Muscle layer of duodenum (tissue), 2 donors: ENCODE results near the gene SLC1A2.

ENCODE experiments used
- H3K27ac ChIP-seq: one replicate; pipeline ENCODE4 v1.7.0; 2013; ENCODE audit warnings: mild to moderate bottlenecking, low read length
- H3K27me3 ChIP-seq: one replicate; pipeline ENCODE4 v1.7.0; 2013; ENCODE audit warnings: low read depth, mild to moderate bottlenecking, control low read depth, low read length
- H3K36me3 ChIP-seq, 2 donors: one replicate each; pipeline ENCODE4 v1.7.0; 2013; ENCODE audit warnings: low read length in 2 of 2, control low read depth in 1 of 2, mild to moderate bottlenecking in 1 of 2; ENCODE audit not compliant: insufficient read depth in 2 of 2, control insufficient read depth in 1 of 2
- H3K4me1 ChIP-seq, 2 donors: one replicate each; pipeline ENCODE4 v1.7.0; 2013; ENCODE audit warnings: low read length in 2 of 2, mild to moderate bottlenecking in 2 of 2, control low read depth in 1 of 2, moderate library complexity in 1 of 2; ENCODE audit not compliant: insufficient read depth in 2 of 2, control insufficient read depth in 1 of 2
- H3K4me3 ChIP-seq, 2 donors: one replicate each; pipeline ENCODE4 v1.7.0; 2013; ENCODE audit warnings: low read length in 2 of 2, low read depth in 1 of 2, mild to moderate bottlenecking in 1 of 2
- H3K9me3 ChIP-seq, 2 donors: one replicate each; pipeline ENCODE4 v1.7.0; 2013; ENCODE audit warnings: low read length in 2 of 2, control low read depth in 1 of 2, mild to moderate bottlenecking in 1 of 2; ENCODE audit not compliant: control insufficient read depth in 1 of 2
- donor health status: healthy.

SLC1A2 gene

DNA sequence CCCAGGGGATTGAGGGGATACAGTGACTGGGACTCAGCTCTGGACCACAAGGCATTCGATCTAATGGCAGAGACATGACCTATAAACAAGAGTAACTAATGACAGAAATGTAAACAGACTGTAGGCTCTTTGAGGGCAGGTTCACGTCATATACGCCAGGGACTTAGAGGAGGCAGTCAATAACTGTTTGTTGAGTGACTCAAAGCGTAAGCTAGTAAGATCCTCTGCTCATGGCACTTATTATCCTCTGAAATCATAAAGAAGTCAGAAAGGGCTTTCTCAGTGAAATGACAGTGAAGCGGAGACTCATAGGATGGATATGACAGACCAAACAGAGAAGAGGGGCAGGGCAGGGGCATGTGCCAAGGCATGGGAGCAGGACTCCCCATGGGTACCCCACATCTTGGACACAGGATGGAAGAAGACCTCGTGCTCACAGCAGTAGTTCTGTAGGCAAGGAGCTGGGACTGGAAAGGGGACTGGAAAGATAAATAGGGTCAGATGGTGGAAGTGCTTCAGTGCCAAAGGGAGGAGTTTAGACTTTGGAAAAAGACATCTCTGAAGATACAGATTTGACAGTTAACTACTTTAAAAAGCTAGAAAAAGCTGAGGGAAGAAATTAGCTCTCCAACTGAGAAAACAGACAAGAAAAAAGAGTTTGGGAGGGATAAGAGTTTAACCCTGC is 72.7 kb downstream of the SLC1A2 start:
- no peaks in the 10 kb centered on the region for H3K9me3 ChIP-seq
- H3K27ac ChIP-seq, result no peak overlapping the region
- no peaks in the 10 kb centered on the region for H3K36me3 ChIP-seq
- H3K4me1 ChIP-seq, result peaks cover 0 to 9% of the 10 kb centered on the region in 2 donors
- H3K4me3 ChIP-seq, result no peak overlapping the region
- no peaks in the 10 kb centered on the region for H3K27me3 ChIP-seq

- H3K4me3 ChIP-seq, result no peak overlapping the region
- no peaks in the 10 kb centered on the region for H3K9me3 ChIP-seq
- no peak overlapping the region for H3K27ac ChIP-seq
- no peaks in the 10 kb centered on the region for H3K36me3 ChIP-seq
- no peaks in the 10 kb centered on the region for H3K27me3 ChIP-seq
- H3K4me1 ChIP-seq, result peaks cover 0 to 9% of the 10 kb centered on the region in 2 donors
These were observed 74.4 kb downstream of the SLC1A2 start for GRCh38 chr11:35344681-35345574.

DNA sequence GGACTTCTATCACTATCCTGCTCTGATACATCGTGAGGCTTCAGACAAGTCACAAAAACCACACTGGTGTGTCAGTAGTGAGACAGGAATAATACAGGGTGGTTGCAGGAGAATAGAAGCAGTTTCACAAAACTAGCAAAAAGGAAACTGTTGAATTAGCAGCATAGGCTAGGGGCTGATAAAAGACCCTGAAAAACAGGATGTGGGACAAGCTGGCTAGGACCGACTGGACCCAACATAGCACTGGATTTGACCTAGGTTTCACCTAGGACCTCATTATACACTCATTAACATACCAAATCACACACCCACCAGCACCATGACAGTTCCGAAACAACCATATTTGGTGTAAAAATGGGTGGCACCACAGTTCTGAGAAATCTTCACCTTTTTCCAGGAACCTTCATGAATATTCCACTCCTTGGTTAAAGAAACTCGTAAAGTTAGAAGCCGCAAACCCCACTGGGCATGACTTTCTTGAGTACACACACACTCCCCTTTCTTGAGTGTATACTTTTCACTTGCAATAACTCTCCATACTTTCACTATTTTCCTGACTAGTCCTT is 76.2 kb downstream of the SLC1A2 start:
- H3K9me3 ChIP-seq, result no peaks in the 10 kb centered on the region
- no peak overlapping the region for H3K27ac ChIP-seq
- H3K4me3 ChIP-seq, result no peak overlapping the region
- H3K36me3 ChIP-seq, result no peaks in the 10 kb centered on the region
- H3K27me3 ChIP-seq, result no peaks in the 10 kb centered on the region
- H3K4me1 ChIP-seq, result peaks cover 0 to 9% of the 10 kb centered on the region in 2 donors

DNA sequence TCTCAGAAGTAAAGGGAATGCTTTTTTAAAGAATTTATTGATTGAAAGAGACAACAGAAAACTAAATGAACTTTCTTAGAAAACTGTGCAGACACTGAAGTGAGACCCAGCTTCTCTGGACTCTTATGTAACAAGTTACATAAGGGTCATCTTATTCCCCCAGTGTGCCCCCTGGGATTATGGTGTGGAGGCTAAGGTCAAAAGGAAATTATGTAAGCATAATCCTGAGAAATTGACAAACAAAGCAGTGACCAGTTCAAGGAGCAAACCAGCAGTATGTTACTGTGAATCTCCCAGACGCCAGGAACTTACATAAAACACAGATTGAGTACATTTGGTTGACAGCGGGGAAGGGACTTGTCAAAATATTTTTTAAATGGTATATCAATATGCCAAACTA is 78.6 kb downstream of the SLC1A2 start:
- Histone ChIP-seq H3K27me3 (no peaks in the 10 kb centered on the region), H3K27ac (no peak overlapping the region), H3K4me3 (no peak overlapping the region), H3K36me3 (no peaks in the 10 kb centered on the region), H3K4me1 (no peaks in the 10 kb centered on the region), H3K9me3 (no peaks in the 10 kb centered on the region)

DNA sequence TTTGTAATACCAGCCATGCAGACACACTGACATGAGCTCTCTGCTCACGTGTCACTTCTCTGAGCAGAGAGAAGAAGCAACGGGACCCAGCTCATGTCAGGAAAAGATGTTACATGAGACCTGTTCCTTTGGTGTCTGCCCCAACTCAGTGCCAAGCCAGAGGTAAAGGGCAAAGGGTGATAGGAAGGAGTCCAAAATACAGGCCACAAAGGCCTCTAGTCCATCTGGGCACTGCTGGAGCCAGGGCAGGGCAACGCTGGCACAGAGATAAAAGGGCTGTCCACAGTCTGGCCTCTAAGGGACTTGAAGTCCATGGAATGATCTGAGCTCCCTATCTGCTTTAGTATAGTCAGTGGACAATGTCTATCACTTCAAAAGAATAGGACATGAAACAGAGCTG is 79.3 kb downstream of the SLC1A2 start:
- Histone ChIP-seq H3K27me3 (no peaks in the 10 kb centered on the region), H3K27ac (no peak overlapping the region), H3K4me3 (no peak overlapping the region), H3K9me3 (no peaks in the 10 kb centered on the region), H3K36me3 (no peaks in the 10 kb centered on the region), H3K4me1 (no peaks in the 10 kb centered on the region)

DNA sequence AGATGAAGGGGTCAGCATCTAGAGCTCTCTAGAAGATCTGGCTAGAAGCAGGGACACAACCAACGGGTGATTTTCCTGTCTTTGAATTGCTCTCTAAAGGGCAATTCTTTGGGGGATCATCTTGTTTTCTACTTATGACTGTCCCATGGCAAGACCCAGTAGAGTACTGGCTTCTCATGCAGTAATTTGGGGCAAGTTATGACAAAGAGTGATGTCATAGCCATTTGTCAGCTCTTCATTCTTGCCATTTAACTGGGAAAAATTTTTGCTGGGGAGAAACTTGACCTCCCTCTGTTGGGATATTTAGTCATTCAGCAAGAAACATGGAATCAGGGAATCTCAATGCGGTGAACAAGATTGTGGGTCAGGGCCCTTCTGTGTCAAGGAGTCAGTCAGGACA is 80.4 kb downstream of the SLC1A2 start:
- Histone ChIP-seq H3K27ac (no peak overlapping the region), H3K4me1 (no peaks in the 10 kb centered on the region), H3K36me3 (no peaks in the 10 kb centered on the region), H3K27me3 (no peaks in the 10 kb centered on the region), H3K4me3 (no peak overlapping the region), H3K9me3 (no peaks in the 10 kb centered on the region)

DNA sequence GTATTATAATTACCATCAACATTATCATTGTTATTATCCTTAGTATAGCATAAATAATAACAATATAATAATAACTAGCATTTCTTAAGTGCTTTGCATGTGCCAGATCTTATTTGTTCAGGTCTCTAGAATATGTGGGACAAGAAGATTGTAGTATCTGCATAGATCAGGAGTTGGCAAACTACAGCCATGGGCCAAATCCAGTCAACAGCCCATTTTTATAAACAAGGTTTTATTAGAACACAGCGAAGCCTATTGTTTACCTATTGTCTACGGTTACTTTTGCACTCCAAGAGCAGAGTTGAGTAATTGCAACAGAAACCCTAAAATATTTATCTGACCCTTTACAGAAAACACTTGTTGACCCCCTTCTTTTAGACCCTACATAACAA is 81.4 kb downstream of the SLC1A2 start:
- Histone ChIP-seq H3K27ac (no peak overlapping the region), H3K4me3 (no peak overlapping the region), H3K9me3 (no peaks in the 10 kb centered on the region), H3K4me1 (no peaks in the 10 kb centered on the region), H3K27me3 (no peaks in the 10 kb centered on the region), H3K36me3 (no peaks in the 10 kb centered on the region)

DNA sequence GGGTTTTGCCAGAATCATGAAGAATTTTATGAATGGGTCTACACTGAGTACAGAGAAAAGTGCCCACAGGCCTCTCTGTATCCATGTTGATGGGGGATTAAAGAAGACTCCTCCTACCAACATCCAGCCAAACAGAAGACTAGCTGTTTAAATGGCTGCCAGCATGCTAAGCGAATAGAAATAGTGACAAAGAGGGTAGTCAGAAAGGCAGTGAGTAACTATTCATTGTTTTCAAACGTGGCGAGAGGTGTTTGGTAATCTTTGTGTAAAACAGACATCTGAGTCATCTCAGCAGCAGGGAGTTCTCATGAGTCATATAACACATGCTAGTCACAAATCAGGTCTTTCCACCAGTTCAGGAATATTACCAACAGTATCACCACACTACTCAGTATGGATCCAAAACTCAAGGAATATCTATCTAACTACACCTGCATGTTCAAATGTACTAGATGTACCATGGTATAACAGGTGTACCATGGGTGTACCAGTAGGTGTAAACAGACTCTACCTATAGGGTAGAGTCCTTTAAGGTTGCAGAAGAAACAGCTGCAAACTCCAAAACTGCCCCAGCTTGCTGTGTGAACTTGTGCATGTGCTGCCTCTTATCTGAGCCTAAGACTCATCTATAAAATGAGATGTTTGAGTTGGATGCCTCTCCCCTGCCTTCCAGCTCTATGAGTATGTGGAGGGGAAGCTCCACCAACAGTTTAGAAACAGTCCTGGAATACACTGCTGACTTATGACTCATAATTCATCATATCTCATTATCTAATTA is 82.0 kb downstream of the SLC1A2 start:
- H3K27ac ChIP-seq, result no peak overlapping the region
- no peak overlapping the region for H3K4me3 ChIP-seq
- no peaks in the 10 kb centered on the region for H3K36me3 ChIP-seq
- no peaks in the 10 kb centered on the region for H3K4me1 ChIP-seq
- H3K27me3 ChIP-seq, result no peaks in the 10 kb centered on the region
- H3K9me3 ChIP-seq, result no peaks in the 10 kb centered on the region

- Histone ChIP-seq H3K4me3 (no peak overlapping the region), H3K27me3 (no peaks in the 10 kb centered on the region), H3K4me1 (no peaks in the 10 kb centered on the region), H3K36me3 (no peaks in the 10 kb centered on the region), H3K9me3 (no peaks in the 10 kb centered on the region), H3K27ac (no peak overlapping the region)
These were observed 82.6 kb downstream of the SLC1A2 start for GRCh38 chr11:35336726-35337125.

GRCh38 chr11:35335226-35335625 is 84.1 kb downstream of the SLC1A2 start:
- Histone ChIP-seq H3K9me3 (no peaks in the 10 kb centered on the region), H3K4me1 (no peaks in the 10 kb centered on the region), H3K27me3 (no peaks in the 10 kb centered on the region), H3K36me3 (no peaks in the 10 kb centered on the region), H3K27ac (no peak overlapping the region), H3K4me3 (no peak overlapping the region)
